GM12891 (cell line): ENCODE results near the gene FBXL12.

Source experiments
- PAX5 ChIP-seq: IDR thresholded peaks from 2 replicates; pipeline ENCODE4 v1.6.1; 2011; ENCODE audit warnings: low read length, moderate library complexity, mild to moderate bottlenecking; ENCODE audit not compliant: insufficient read depth, severe bottlenecking
- POLR2A ChIP-seq: IDR thresholded peaks from 2 replicates; pipeline ENCODE4 v1.6.1; 2011; ENCODE audit warnings: low read depth, low read length, control low read depth
- POLR2AphosphoS5 ChIP-seq: IDR thresholded peaks from 2 replicates; pipeline ENCODE4 v1.6.1; 2011; ENCODE audit warnings: low read depth, low read length, control low read depth
- TAF1 ChIP-seq: IDR thresholded peaks from 2 replicates; pipeline ENCODE4 v1.6.1; 2011; ENCODE audit warnings: low read depth, low read length, control low read depth

DNA sequence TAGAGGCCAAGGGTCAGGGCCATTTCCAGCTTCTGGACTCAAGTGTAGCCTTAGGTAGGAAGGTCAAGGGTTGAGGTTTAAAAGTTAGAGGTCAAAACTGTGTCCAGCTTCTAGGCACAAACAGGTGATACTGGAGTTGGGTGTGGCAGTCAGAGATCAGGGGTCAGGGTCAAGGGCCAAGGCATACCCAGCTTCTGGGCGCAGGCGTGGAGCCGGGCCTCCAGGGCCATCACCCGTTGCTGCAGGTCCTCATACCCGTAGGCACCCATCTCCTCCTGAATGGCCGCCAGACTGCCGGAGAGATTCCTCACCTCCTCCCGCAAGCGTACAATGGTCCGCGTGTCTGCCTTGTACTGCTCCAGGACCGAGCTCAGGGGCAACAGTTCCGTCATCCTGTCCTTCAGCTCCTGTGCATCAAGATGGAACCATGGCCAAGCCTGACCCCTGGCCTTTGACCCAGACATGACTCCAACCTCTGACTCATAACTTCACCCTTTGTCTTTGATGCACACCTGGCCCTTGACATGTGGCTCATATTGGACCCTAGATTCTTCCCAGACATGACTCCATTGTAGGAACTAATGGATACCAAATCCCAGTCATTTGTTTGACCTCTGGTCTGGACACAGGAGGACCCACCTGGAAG is 38.3 kb upstream of the FBXL12 start:
- TF ChIP-seq POLR2AphosphoS5 = no peak
- TF ChIP-seq PAX5 = no peak
- no peak for TF ChIP-seq POLR2A
- no peak for TF ChIP-seq TAF1
